SU-DHL-6 (cell line): Measurements from ENCODE around the gene CDKAL1.

Source experiments
- H2AFZ ChIP-seq: fragments of 200-600 bp; sonication (generic); 2 replicates; pipeline ENCODE4 v1.6.1; 2014; ENCODE audit warnings: low read depth, mild to moderate bottlenecking, moderate library complexity, mixed read lengths, antibody characterized with exemption, low read length; ENCODE audit not compliant: severe bottlenecking
- H3F3A ChIP-seq: fragments of 200-600 bp; shearing (Covaris generic); 2 replicates; pipeline ENCODE4 v1.6.0; 2016; ENCODE audit warnings: antibody characterized with exemption, mild to moderate bottlenecking; ENCODE audit not compliant: insufficient read depth
- H3K27ac ChIP-seq: fragments of 200-600 bp; sonication (generic); 2 replicates; pipeline ENCODE4 v1.5.1; 2016; ENCODE audit warnings: low read depth, mild to moderate bottlenecking, low read length, moderate library complexity, mixed read lengths
- H3K27me3 ChIP-seq: fragments of 200-600 bp; sonication (generic), shearing (Covaris generic); 2 replicates; pipeline ENCODE4 v1.6.0; 2014; ENCODE audit warnings: mild to moderate bottlenecking, low read length
- H3K36me3 ChIP-seq: fragments of 200-600 bp; sonication (generic); 2 replicates; pipeline ENCODE4 v1.6.1; 2014; ENCODE audit warnings: mild to moderate bottlenecking, low read length, mixed read lengths
- H3K4me2 ChIP-seq: fragments of 300-600, 200-600 bp; shearing (Covaris generic), sonication (generic); 2 replicates; pipeline ENCODE4 v1.6.0; 2014; ENCODE audit warnings: low read length, low read depth, mild to moderate bottlenecking; ENCODE audit not compliant: poor library complexity, severe bottlenecking
- H3K4me3 ChIP-seq: fragments of 200-600 bp; sonication (generic); 2 replicates; pipeline ENCODE4 v1.5.1; 2014; ENCODE audit warnings: antibody characterized with exemption, low read length, mild to moderate bottlenecking, mixed read lengths; ENCODE audit not compliant: insufficient read depth, poor library complexity, severe bottlenecking
- H3K79me2 ChIP-seq: fragments of 200-600 bp; sonication (generic); 2 replicates; pipeline ENCODE4 v1.6.1; 2014; ENCODE audit warnings: mild to moderate bottlenecking, low read length, moderate library complexity; ENCODE audit not compliant: insufficient read depth
- H3K9ac ChIP-seq: fragments of 200-600 bp; sonication (generic); 2 replicates; pipeline ENCODE4 v1.7.0; 2014; ENCODE audit warnings: mild to moderate bottlenecking, low read length
- H3K9me2 ChIP-seq: fragments of 200-600 bp; sonication (generic); replicated peaks from 2 replicates; pipeline ENCODE4 v1.6.1; 2014; ENCODE audit warnings: low read length; ENCODE audit not compliant: insufficient read depth
- H3K9me3 ChIP-seq: fragments of 200-600 bp; sonication (generic); 2 replicates; pipeline ENCODE4 v1.6.1; 2014; ENCODE audit warnings: low read length, mixed read lengths; ENCODE audit not compliant: insufficient read depth
- H4K20me1 ChIP-seq: fragments of 200-600 bp; sonication (generic); 2 replicates; pipeline ENCODE4 v1.6.1; 2014; ENCODE audit warnings: low read depth, mild to moderate bottlenecking, antibody characterized with exemption, low read length, moderate library complexity, mixed read lengths
- EZH2phosphoT487 ChIP-seq: fragments of 200-600 bp; sonication (generic), shearing (Covaris generic); conservative IDR thresholded peaks from 2 replicates; pipeline ENCODE4 v1.6.1; 2018; ENCODE audit warnings: mild to moderate bottlenecking, antibody characterized with exemption, low read length, moderate library complexity, mixed read lengths
- TF ChIP-seq, protein P1 (sequence below): fragments of 200-600 bp; sonication (generic); IDR thresholded peaks from one replicate; pipeline ENCODE4 v1.5.1; 2017; ENCODE audit warnings: antibody characterized with exemption, mild to moderate bottlenecking, low read length, moderate library complexity; ENCODE audit not compliant: insufficient read depth, poor library complexity, severe bottlenecking

CDKAL1 gene

DNA sequence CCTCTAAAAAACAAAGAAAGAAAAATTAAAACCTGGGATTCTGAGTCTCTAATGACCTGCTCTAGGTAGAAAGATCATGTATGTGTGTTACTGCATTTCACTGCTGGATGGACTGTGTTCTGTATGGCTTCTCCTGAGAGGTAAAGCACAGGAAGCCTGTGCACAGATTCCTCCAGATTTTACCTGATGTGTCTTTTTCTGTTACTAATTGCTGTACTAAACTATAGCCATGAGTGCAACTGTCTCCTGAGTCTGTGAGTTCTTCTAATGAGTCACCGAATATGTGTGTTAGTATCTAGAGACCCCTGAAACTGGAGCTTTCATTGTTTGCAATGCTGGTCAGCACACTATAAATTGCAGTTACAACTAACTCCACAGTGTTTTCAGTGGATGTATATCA, 270.8 kb downstream of the CDKAL1 start:
- TF ChIP-seq, protein P1, sequence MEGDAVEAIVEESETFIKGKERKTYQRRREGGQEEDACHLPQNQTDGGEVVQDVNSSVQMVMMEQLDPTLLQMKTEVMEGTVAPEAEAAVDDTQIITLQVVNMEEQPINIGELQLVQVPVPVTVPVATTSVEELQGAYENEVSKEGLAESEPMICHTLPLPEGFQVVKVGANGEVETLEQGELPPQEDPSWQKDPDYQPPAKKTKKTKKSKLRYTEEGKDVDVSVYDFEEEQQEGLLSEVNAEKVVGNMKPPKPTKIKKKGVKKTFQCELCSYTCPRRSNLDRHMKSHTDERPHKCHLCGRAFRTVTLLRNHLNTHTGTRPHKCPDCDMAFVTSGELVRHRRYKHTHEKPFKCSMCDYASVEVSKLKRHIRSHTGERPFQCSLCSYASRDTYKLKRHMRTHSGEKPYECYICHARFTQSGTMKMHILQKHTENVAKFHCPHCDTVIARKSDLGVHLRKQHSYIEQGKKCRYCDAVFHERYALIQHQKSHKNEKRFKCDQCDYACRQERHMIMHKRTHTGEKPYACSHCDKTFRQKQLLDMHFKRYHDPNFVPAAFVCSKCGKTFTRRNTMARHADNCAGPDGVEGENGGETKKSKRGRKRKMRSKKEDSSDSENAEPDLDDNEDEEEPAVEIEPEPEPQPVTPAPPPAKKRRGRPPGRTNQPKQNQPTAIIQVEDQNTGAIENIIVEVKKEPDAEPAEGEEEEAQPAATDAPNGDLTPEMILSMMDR = no peak
- no peak for TF ChIP-seq EZH2phosphoT487
- no peaks in the 10 kb centered on the region for H3K79me2 ChIP-seq
- no peaks in the 10 kb centered on the region for H4K20me1 ChIP-seq
- no peaks in the 10 kb centered on the region for H3K36me3 ChIP-seq
- no peak overlapping the region for H3K4me2 ChIP-seq
- no peak overlapping the region for H2AFZ ChIP-seq
- no peaks in the 10 kb centered on the region; the same call in 1 of the 2 replicates for H3K9me3 ChIP-seq
- H3K9ac ChIP-seq = no peak overlapping the region
- no peaks in the 10 kb centered on the region for H3K27me3 ChIP-seq
- no peaks in the 10 kb centered on the region for H3K9me2 ChIP-seq
- H3F3A ChIP-seq = no peaks in the 10 kb centered on the region
- no peak overlapping the region for H3K4me3 ChIP-seq
- H3K27ac ChIP-seq = no peak overlapping the region

DNA sequence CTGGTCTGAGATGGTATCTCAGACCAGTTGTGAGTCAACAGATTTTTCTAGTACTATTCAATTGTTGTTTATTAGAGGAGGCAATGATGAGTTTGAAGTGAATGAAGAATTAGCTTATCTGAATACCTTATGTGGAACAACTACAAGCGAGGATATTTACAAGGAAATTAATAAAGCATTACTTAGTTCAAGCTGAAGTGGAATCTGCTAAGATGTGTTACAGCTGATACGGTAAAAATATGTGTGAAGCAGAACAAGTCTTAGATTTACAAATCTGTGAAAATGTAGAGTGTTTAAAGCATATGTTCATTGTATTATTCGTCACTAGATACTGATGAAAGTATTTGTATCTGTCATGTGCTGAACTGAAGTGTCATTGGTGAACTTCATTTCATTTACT, 272.4 kb downstream of the CDKAL1 start:
- no peak overlapping the region for H3K27ac ChIP-seq
- no peaks in the 10 kb centered on the region for H3K36me3 ChIP-seq
- H3K4me3 ChIP-seq = no peak overlapping the region
- H3K9me3 ChIP-seq = no peaks in the 10 kb centered on the region; the same call in 1 of the 2 replicates
- H3F3A ChIP-seq = no peaks in the 10 kb centered on the region
- no peak overlapping the region for H3K4me2 ChIP-seq
- no peaks in the 10 kb centered on the region for H3K79me2 ChIP-seq
- no peak overlapping the region for H2AFZ ChIP-seq
- H4K20me1 ChIP-seq = no peaks in the 10 kb centered on the region
- H3K27me3 ChIP-seq = no peaks in the 10 kb centered on the region
- TF ChIP-seq EZH2phosphoT487 = no peak
- TF ChIP-seq, protein P1 = no peak
- no peaks in the 10 kb centered on the region for H3K9me2 ChIP-seq
- H3K9ac ChIP-seq = no peak overlapping the region

GRCh38 chr6:20808439-20808838, 274.2 kb downstream of the CDKAL1 start:
- H4K20me1 ChIP-seq = no peaks in the 10 kb centered on the region
- H3K9me3 ChIP-seq = no peaks in the 10 kb centered on the region; the same call in 1 of the 2 replicates
- no peak overlapping the region for H3K4me2 ChIP-seq
- H3K27me3 ChIP-seq = no peaks in the 10 kb centered on the region
- no peaks in the 10 kb centered on the region for H3K9me2 ChIP-seq
- H3K27ac ChIP-seq = no peak overlapping the region
- no peaks in the 10 kb centered on the region for H3F3A ChIP-seq
- no peak overlapping the region for H3K9ac ChIP-seq
- TF ChIP-seq, protein P1 = no peak
- no peak for TF ChIP-seq EZH2phosphoT487
- H3K36me3 ChIP-seq = no peaks in the 10 kb centered on the region
- H3K4me3 ChIP-seq = no peak overlapping the region
- no peak overlapping the region for H2AFZ ChIP-seq
- H3K79me2 ChIP-seq = no peaks in the 10 kb centered on the region

DNA sequence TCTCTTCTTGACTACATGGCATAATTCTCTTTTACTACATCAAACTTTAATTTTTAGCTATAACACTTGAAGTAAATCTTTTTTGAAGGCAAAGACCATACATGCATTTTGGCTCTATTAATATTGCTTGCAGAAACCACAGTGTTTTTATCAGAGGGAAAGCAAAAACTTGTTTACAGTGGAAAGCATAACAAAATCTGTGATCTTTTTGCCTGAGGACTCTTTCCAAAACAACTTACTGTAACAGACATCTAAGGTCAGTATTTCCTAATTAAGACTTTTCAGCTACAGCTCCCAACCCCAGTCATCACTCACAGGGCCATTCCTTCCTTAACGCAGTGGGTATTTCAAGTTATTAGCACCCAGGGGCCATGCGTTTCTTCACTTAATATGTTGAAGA, 274.7 kb downstream of the CDKAL1 start:
- Histone ChIP-seq H3K79me2 (no peaks in the 10 kb centered on the region), H3K27ac (no peak overlapping the region), H2AFZ (no peak overlapping the region), H3K9me3 (no peaks in the 10 kb centered on the region; the same call in 1 of the 2 replicates), H3F3A (no peaks in the 10 kb centered on the region), H3K9me2 (no peaks in the 10 kb centered on the region), H3K4me2 (no peak overlapping the region), H3K4me3 (no peak overlapping the region), H3K27me3 (no peaks in the 10 kb centered on the region), H4K20me1 (no peaks in the 10 kb centered on the region), H3K36me3 (no peaks in the 10 kb centered on the region), H3K9ac (no peak overlapping the region)
- TF ChIP-seq EZH2phosphoT487 = no peak
- TF ChIP-seq, protein P1 = no peak
